Endothelial cell of umbilical vein (primary cell): ENCODE results near the gene IL22RA1. TPM values are rescaled to one million over a fixed set of nuclear protein-coding genes. Genes with fewer than 3 reads are reported as not detected.

Experiments
- BruUV-seq: library from RNA; stranded (reverse); fragments of 400-500 nt; replicated peaks from 2 replicates; lab custom pipeline; 2021; lab: Mats Ljungman, UMichigan
- CTCF ChIA-PET: fragments of 300-600, 350-600 bp; sonication (Branson Sonifier 250); formaldehyde crosslinking; loops from one replicate; lab custom pipeline; 2021; ENCODE audit warnings: antibody characterized with exemption, inconsistent platforms; lab: Charles Lee
- POLR2A ChIA-PET: fragments of 300-600, 350-600 bp; sonication (Branson Sonifier 250); formaldehyde crosslinking; loops from one replicate; lab custom pipeline; 2021; ENCODE audit warnings: antibody characterized with exemption, inconsistent platforms; lab: Charles Lee
- DNase-seq: peaks from one replicate; pipeline ENCODE4 v3.0.0-alpha.2; 2011; ENCODE audit warnings: low read depth, low spot score
- FAIRE-seq: peaks from 2 replicates; lab custom pipeline; 2011; peaks lifted over from hg19 to GRCh38; lab: Jason Lieb, UNC
- H2AFZ ChIP-seq: 2 replicates; pipeline ENCODE4 v1.6.0; 2012; ENCODE audit warnings: low read depth, low read length, control low read depth, inconsistent platforms
- H3K27ac ChIP-seq: 2 replicates; pipeline ENCODE4 v1.5.1; 2011; ENCODE audit warnings: low read depth, mild to moderate bottlenecking, control low read depth, low read length, moderate library complexity; ENCODE audit not compliant: insufficient read depth
- H3K27me3 ChIP-seq, 2 experiments: 2 replicates each; pipeline versions ENCODE4 v1.6.0 to v1.6.1; 2011; ENCODE audit warnings: low read length in 2 of 2, mixed read lengths in 1 of 2; ENCODE audit not compliant: control insufficient read depth in 2 of 2, insufficient read depth in 2 of 2
- H3K36me3 ChIP-seq, 2 experiments: 2 replicates in 1 of 2; 3 replicates in 1 of 2; pipeline ENCODE4 v1.5.1; 2011; ENCODE audit warnings: low read length in 2 of 2, mild to moderate bottlenecking in 1 of 2, moderate library complexity in 1 of 2; ENCODE audit not compliant: control insufficient read depth in 2 of 2, insufficient read depth in 2 of 2; ENCODE audit errors: extremely low read depth in 1 of 2
- H3K4me1 ChIP-seq: 3 replicates; pipeline ENCODE4 v1.5.1; 2011; ENCODE audit warnings: mild to moderate bottlenecking, low read length; ENCODE audit not compliant: control insufficient read depth, insufficient read depth; ENCODE audit errors: extremely low read depth
- H3K4me2 ChIP-seq: 2 replicates; pipeline ENCODE4 v1.6.1; 2011; ENCODE audit warnings: low read length, control low read depth, mixed read lengths; ENCODE audit not compliant: insufficient read depth
- H3K4me3 ChIP-seq, 3 experiments: fragments of 200-600 bp in 1 of 3; sonication (generic), shearing (Covaris generic) in 1 of 3; replicated peaks in 1 of 3; 2 replicates each; pipeline ENCODE4 v1.5.1; 2011 to 2016; ENCODE audit warnings: control low read depth in 3 of 3, low read length in 3 of 3, mild to moderate bottlenecking in 2 of 3, inconsistent platforms in 1 of 3, low read depth in 1 of 3, moderate library complexity in 1 of 3; ENCODE audit not compliant: insufficient read depth in 1 of 3
- H3K79me2 ChIP-seq: 2 replicates; pipeline ENCODE4 v1.6.0; 2012; ENCODE audit warnings: low read length, inconsistent platforms; ENCODE audit not compliant: control insufficient read depth, insufficient read depth
- H3K9ac ChIP-seq: replicated peaks from 2 replicates; pipeline ENCODE3; 2011; ENCODE audit warnings: low read length, control low read depth; ENCODE audit not compliant: insufficient read depth; ENCODE audit errors: extremely low read depth
- H3K9me1 ChIP-seq: replicated peaks from 3 replicates; pipeline ENCODE4 v1.6.0; 2011; ENCODE audit warnings: mild to moderate bottlenecking, low read length; ENCODE audit not compliant: control insufficient read depth, insufficient read depth; ENCODE audit errors: extremely low read depth
- H3K9me3 ChIP-seq: replicated peaks from 2 replicates; pipeline ENCODE4 v1.5.1; 2012; ENCODE audit warnings: low read length, inconsistent platforms; ENCODE audit not compliant: control insufficient read depth, insufficient read depth
- H4K20me1 ChIP-seq: replicated peaks from 2 replicates; pipeline ENCODE3; 2011; ENCODE audit warnings: mild to moderate bottlenecking, low read length; ENCODE audit not compliant: control insufficient read depth, insufficient read depth; ENCODE audit errors: extremely low read depth
- CTCF ChIP-seq, 2 donors: IDR thresholded peaks; 1 replicate in 1 of 2; 2 replicates in 1 of 2; pipeline ENCODE4 v1.5.1; 2011; ENCODE audit warnings: low read length in 2 of 2, mild to moderate bottlenecking in 2 of 2, moderate library complexity in 2 of 2, control low read depth in 1 of 2, inconsistent platforms in 1 of 2, low read depth in 1 of 2; ENCODE audit not compliant: insufficient read depth in 1 of 2; ENCODE audit errors: extremely low read depth in 1 of 2
- EZH2 ChIP-seq: IDR thresholded peaks from 2 replicates; pipeline ENCODE4 v1.6.1; 2012; ENCODE audit warnings: borderline replicate concordance, low read depth, mild to moderate bottlenecking, moderate library complexity, low read length, inconsistent platforms; ENCODE audit not compliant: severe bottlenecking
- FOS ChIP-seq: IDR thresholded peaks from 2 replicates; pipeline ENCODE4 v1.6.1; 2011; ENCODE audit warnings: mild to moderate bottlenecking, low read length, moderate library complexity, borderline replicate concordance; ENCODE audit not compliant: insufficient read depth
- GATA2 ChIP-seq: IDR thresholded peaks from 2 replicates; pipeline ENCODE4 v1.7.0; 2011; ENCODE audit warnings: low read depth, mild to moderate bottlenecking, moderate library complexity, mixed read lengths, low read length; ENCODE audit not compliant: insufficient read length, insufficient read depth
- JUN ChIP-seq: IDR thresholded peaks from 2 replicates; pipeline ENCODE4 v1.6.1; 2011; ENCODE audit warnings: borderline replicate concordance, low read depth; ENCODE audit not compliant: insufficient read length, insufficient read depth
- MAX ChIP-seq: IDR thresholded peaks from 2 replicates; pipeline ENCODE4 v1.6.1; 2011; ENCODE audit not compliant: insufficient read depth, insufficient read length
- MYC ChIP-seq: IDR thresholded peaks from one replicate; pipeline ENCODE4 v1.6.1; 2011; ENCODE audit warnings: mild to moderate bottlenecking, low read depth, low read length
- POLR2A ChIP-seq: IDR thresholded peaks from 2 replicates; pipeline ENCODE4 v1.6.1; 2012; ENCODE audit warnings: low read depth, mild to moderate bottlenecking, control low read depth, low read length
- POLR2AphosphoS5 ChIP-seq: IDR thresholded peaks from 2 replicates; pipeline ENCODE4 v1.6.1; 2012; ENCODE audit warnings: low read depth, mild to moderate bottlenecking, control low read depth, low read length, moderate library complexity; ENCODE audit not compliant: insufficient read depth
- dilution Hi-C: fragments of 300-500 bp; cut with MboI; formaldehyde crosslinking; loops from one replicate; pipeline ENCODE4 v1.15.0; 2019; ENCODE audit warnings: low sequenced_read_pairs; ENCODE audit not compliant: extremely low pct_ligation_motif_present
- intact Hi-C: fragments of 100-400 bp; cut with micrococcal nuclease; formaldehyde crosslinking; loops from one replicate; pipeline ENCODE4 v1.10.0; 2022
- polyA plus RNA-seq, 4 experiments: library from polyadenylated mRNA; depleted of rRNA in 3 of 4; stranded (reverse) in 3 of 4; unstranded in 1 of 4; fragments of >200 nt; gene quantifications; 2 replicates each; pipeline versions ENCODE4 v1.2.1 to v1.2.3, GENCODE V29; 2011 to 2012; ENCODE audit warnings: missing spikeins in 1 of 4
- total RNA-seq: library from RNA; stranded (reverse); gene quantifications from 2 replicates; pipeline ENCODE4 v1.2.3, GENCODE V29; 2021

Gene IL22RA1
- total and polyA plus RNA-seq, 2 donors (not counting 3 experiments of a cell fraction or from before 2014, with no cell fraction given), result not detected

- no peaks in the 10 kb centered on the region for H3K79me2 ChIP-seq
- no peaks in the 10 kb centered on the region for H3K9me1 ChIP-seq
- no peak for DNase-seq
- no peaks in the 10 kb centered on the region for H3K36me3 ChIP-seq
- no peak for FAIRE-seq
- no peak overlapping the region for H3K4me2 ChIP-seq
- no peaks in the 10 kb centered on the region for H3K9me3 ChIP-seq
- H3K4me1 ChIP-seq, result no peaks in the 10 kb centered on the region
- TF ChIP-seq MAX (no peak), POLR2A (no peak), FOS (no peak), CTCF (IDR thresholded peaks at IDR 0.05; ENCODE audit: extremely low read depth in 1 of 2, insufficient read depth in 1 of 2, low read depth in 1 of 2, low read length in 2 of 2) (no peak), EZH2 (no peak), GATA2 (no peak), MYC (no peak), JUN (no peak), POLR2AphosphoS5 (no peak)
- H3K9ac ChIP-seq, result no peak overlapping the region
- no peaks in the 10 kb centered on the region for H4K20me1 ChIP-seq
- H3K27ac ChIP-seq, result no peak overlapping the region
- ChIA-PET POLR2A (no interaction called here), CTCF (no interaction called here)
- no peak overlapping the region for H2AFZ ChIP-seq
- intact Hi-C loops (no loop called here), dilution Hi-C loops (no loop called here)
- peaks cover 0 to 2% of the 10 kb centered on the region in 2 experiments for H3K27me3 ChIP-seq
- no peak overlapping the region for H3K4me3 ChIP-seq
- BruUV-seq, result no TSS peak
Measured at GRCh38 chr1:24139841-24140425, 3.0 kb downstream of the IL22RA1 start.
